Ovary (tissue), 1 donor: ENCODE data around the gene TRIM26.

ENCODE experiments used
- EP300 ChIP-seq: sonication (generic); formaldehyde crosslinking; IDR thresholded peaks from one replicate; pipeline ENCODE4 v1.6.1; 2017; ENCODE audit warnings: antibody characterized with exemption
- POLR2A ChIP-seq: fragments of 450-650 bp; IDR thresholded peaks from one replicate; pipeline ENCODE4 v1.6.1; 2017; ENCODE audit warnings: antibody characterized with exemption, mild to moderate bottlenecking, moderate library complexity

DNA sequence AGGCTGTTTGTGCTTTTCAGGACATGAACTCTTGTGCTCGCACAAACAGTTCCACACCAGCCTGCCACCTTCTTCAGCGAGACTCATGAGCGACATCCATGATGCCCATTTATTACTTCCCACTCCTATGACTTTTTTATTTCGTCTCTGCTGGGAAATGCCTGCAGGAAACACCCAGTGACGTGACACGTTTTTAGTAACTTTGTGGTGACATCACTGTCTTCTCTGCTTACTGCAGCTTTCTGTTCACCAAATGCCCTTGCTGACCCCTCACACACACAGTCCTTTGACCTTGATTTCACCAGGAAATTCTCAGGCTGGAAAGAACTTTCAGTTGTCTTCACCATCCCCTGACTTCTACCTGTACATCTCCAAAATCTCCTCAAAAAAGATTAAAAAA is 68.4 kb downstream of the TRIM26 start:
- TF ChIP-seq EP300 (no peak), POLR2A (no peak)
